IPS DF 4.7 (cell line): ENCODE measurements around the gene SNAI1.
"Not testable (repeated sequence)": the region's sequence is repeated elsewhere in the genome, so short reads cannot be mapped to it uniquely, and the experiment has no call there.

ENCODE experiments used
- DNase-seq: peaks from one replicate; pipeline ENCODE4 v3.0.0-alpha.2; 2013; ENCODE audit warnings: low spot score; ENCODE audit errors: extremely low read depth

SNAI1 gene

GRCh38 chr20:49982346-49983122 is at the start of gene SNAI1:
Gene SNAI1, plus strand, starts transcription at chr20:49982980. Its CDS starts 80 bp downstream, at chr20:49983060.
- no peak for DNase-seq

GRCh38 chr20:49935746-49936152 is 47.0 kb upstream of the SNAI1 start:
- DNase-seq = no peak

GRCh38 chr20:49936153-49937026 is 46.4 kb upstream of the SNAI1 start, which contains the start of gene RNF114:
Gene RNF114, plus strand, starts transcription at chr20:49936397. Its CDS starts 16 bp downstream, at chr20:49936413.
- DNase-seq = no peak

GRCh38 chr20:49937027-49937929 is 45.5 kb upstream of the SNAI1 start:
- no peak for DNase-seq

- no peak for DNase-seq
Measured at GRCh38 chr20:49938173-49939163, 44.3 kb upstream of the SNAI1 start.

- no peak for DNase-seq
Measured at GRCh38 chr20:49941456-49941855, 41.3 kb upstream of the SNAI1 start.

GRCh38 chr20:49942303-49942702 is 40.5 kb upstream of the SNAI1 start:
- DNase-seq = no peak

GRCh38 chr20:49942942-49943341 is 39.8 kb upstream of the SNAI1 start:
- no peak for DNase-seq

- DNase-seq = no peak
Measured at GRCh38 chr20:49945306-49945700, 37.5 kb upstream of the SNAI1 start.

GRCh38 chr20:49945701-49946477 is 36.9 kb upstream of the SNAI1 start:
- DNase-seq = no peak

- DNase-seq = no peak
Measured at GRCh38 chr20:49948178-49948577, 34.6 kb upstream of the SNAI1 start.

- no peak for DNase-seq
Measured at GRCh38 chr20:49948809-49949507, 33.8 kb upstream of the SNAI1 start.

- DNase-seq = no peak
Measured at GRCh38 chr20:49951151-49951550, 31.6 kb upstream of the SNAI1 start.

- no peak for DNase-seq
Measured at GRCh38 chr20:49955167-49955566, 27.6 kb upstream of the SNAI1 start.

- not testable (repeated sequence) for DNase-seq
Measured at GRCh38 chr20:49955830-49956396, 26.9 kb upstream of the SNAI1 start.

- no peak for DNase-seq
Measured at GRCh38 chr20:49956689-49957088, 26.1 kb upstream of the SNAI1 start.

GRCh38 chr20:49957089-49957938 is 25.5 kb upstream of the SNAI1 start:
- DNase-seq = not testable (repeated sequence)
